ENCODE results near the gene GLS.

The GLS gene

DNA sequence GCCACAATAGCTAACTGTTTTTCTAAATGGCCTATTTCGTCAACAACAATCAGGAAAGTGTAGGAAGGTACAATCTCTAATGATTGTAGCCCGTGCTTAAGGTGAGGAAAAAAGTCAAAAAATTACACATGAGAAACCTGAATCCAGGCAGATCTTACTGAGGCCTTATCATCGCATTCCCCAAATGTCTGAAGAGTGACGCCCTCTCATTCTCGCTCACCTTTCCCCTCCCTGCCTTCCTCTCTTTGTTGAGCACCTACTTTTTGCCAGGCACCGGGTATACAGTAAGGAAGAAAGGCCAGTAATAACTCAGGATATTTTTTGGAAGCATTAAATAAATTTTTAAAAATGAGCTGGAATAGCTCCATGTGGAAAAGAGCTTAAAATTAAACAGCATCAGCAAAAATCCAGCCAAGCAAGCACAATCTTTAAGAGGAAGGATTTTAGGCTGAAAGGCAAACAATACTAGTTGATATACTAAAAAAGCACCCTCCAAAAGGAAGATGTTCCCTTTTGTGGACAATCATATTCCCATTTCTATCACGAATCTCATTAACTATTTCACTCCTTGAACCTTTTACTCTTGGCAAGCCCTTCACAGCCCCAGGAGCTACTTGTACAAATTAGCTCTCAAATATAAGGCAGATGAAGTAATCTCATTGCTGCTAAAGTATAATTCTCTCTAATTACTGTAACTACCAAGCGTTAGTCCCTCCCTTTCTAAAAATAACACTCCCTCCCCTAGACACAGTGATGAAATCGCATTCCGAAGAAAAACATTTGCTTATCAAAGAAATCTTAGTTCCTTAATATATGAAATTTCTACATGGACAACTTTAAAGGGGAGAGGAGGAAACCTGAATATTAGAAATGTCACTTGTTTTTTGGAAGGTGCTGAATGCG, 93.4 kb downstream of the GLS start:
- no peak for DNase-seq

DNA sequence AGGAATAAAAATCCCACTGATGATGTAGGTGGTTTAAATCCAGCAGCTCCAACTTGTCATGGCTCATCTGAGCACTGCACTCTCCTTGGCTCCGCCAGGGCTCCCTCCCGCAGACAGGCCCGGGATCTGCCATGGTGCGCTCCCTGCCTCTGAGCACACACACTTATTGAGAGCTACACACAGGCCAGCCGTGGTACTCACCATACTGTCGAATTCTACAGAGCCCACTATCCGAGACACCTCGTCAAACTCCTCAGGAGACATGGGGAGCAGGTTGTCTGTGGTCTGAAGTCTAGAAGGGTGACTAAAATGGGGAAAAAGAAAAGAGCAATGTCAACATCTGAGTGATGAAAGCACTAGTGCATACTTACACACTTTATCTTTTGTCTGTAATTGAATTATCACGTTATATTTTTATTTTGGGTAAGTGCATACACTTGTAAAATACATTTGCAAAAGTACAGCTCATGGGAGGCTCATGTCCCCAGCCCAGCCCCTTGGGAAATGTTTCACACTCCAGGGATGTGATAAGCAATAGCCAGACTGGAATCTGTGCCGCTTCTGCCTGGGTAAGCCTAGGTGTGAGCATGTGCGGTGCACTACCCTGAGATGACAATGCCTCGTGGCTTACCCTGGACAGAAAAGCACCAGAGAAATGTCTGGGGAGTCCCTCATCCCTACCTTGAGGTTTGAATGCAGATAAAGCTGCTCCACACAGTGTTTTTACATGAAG, 94.2 kb downstream of the GLS start:
- no peak for DNase-seq

DNA sequence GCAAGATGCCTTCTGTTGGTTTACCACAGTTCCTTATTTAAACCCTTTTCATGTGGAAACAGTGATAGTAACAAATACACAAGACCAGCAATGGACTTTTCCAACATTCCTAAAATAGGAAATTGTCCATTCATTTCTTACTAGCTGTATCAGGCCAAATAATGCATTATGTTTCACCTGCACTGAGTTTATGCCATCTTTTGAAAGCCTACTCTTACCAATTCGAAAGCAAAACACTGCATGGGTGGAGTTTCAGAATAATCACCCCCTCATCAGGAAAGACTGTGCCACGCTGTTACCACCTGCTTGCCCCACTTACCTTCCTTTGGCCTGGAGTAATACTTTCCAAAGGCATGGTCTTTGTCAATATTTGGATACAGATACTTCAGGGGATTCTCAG, 95.9 kb downstream of the GLS start:
- no peak for DNase-seq

DNA sequence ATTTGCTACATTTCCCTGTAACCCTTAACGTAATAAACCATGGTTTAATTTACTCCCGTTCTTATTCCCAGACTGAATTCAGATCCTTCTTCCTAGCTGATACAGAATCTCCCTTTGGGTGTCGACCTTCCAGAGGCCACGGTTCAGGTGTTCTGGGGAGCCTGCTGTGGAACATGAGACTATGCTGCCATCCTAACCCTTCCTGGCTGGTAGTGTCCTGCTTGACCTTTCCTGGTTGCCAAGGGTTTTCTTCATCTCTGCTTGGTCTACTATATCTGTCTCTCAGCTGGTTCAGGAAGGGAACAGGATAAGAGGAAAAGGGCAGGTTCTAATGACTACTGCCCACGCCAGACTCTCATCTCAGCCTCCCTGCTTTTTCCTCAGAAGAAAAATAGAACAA, 96.9 kb downstream of the GLS start:
- DNase-seq, result no peak

DNA sequence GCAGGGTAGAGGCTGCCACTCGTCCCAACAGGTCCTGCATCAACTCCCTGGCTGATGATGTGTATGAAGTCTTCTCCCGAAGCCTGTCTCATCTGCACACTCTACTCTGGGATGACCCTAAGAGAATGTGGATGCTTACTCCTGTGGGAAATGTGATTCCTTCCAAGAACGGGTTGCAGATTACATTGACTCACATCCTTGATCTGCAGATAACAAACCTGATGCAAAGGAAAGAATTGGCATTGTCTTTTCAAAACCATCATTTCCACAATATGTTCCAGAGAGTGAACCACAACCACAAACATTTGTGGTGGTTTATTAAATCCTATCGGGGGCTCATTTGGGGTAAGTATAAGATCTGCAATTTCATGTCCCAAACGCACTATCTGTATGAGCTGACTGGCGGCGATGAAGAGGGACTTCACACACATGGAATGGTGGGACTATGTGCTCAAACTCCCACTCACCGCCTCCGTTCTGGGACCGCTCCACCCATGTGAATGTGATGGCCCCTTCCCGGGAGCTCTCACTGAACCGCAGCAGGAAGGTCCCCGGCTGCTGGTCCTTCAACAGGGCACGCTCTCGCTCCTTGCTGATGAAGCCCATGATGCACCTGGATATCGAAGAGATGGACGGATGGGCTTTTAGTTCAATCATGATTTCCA, 97.9 kb downstream of the GLS start:
- DNase-seq, result no peak

DNA sequence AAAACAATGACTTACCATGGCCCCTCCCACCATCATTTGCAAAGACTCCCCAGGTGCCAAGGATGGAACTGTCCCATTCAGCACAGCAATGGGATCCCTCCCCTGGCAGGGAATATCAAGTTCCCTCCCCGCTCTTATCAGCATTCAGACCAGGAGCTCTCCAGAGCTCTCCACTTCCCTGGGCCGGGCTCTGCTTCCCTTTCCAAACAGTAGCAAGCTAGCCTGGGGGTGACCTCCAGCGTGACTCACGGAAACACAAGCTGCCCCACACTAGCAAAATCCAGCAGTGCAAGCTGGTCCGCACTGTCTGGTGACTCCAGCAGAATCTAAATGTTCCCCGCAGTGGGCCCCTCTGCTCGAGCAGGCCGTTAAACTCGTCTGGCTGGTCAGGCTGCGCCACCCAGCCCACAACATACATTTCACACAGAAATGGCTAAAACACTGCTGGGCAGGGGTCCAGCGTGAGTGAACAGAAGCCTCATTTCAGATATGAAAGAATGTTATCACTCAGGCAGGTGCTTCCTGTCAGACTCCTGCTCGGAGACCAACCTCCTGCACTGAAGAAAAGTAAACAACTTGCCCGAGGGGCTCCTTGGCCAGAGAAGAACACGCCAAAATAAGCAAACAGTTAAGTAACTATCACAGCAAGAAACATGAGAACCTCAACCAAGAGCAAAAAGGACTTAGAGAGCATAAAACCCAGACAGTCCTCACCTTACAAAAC, 99.4 kb downstream of the GLS start:
- peak; percentile 23 for DNase-seq

DNA sequence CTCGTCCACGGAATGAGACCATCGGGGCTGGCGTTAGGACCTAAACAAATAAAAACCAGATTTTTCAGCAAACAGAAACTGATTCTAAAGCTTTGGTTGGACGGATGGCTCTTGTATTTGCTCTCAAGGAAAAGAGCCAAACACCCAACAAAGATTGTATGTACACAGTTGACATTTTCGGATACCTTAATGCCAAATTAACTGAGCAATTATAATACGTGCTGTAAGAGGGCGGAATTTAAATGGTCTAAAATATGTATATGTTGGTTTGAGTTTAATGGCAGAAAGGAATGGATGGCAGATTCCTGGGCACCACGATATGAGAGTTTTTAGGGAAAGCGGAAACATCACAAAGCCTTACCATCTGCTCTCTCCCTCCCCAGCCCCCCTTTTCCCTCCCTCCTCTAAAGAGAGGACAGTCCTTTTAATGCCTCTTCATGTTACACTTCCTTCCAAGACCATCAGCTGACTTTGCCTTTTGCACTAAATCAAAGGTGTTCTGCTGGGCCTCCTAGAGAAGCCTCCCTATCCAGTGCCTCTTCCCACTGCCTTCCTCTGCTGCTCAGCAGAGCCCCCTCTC, 100.1 kb downstream of the GLS start:
- DNase-seq, result no peak

DNA sequence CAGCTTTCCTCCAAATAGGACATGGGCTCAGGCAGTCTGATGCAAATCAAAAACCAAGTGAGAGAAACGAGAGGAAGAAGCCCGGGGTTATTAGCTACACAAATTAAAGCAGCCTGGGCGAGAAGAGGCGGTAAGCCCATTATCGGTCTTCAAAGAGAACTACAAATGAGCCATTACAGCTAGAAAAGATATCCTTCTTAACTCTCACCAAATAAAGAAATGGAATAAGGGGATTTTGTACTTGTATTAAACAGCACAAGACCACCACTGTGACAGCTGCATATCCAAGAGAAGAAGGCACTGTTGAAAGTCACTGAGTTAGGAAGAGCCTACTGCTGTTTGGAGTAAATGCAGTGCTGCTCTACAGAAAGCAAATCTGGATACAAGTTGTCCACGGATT, 100.7 kb downstream of the GLS start:
- DNase-seq, result no peak

DNA sequence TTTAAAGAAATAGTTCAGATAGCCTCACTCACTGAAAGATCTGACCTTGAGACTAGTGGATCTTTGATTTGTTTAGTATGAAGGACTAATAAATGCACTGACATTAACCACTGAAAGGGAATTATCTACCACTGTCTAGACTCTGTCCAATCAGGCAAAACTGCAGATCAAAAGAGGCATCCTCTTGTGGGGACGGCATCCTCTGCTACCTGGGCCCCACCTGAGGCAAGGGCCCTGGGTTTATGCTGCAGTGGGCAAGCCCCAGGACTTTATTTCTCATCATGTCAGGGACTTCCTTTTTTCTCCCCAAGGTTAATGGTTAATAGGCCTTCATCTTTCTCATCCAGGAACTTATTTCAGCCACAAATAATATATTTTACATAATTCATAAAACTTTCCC, 101.1 kb downstream of the GLS start:
- no peak for DNase-seq

DNA sequence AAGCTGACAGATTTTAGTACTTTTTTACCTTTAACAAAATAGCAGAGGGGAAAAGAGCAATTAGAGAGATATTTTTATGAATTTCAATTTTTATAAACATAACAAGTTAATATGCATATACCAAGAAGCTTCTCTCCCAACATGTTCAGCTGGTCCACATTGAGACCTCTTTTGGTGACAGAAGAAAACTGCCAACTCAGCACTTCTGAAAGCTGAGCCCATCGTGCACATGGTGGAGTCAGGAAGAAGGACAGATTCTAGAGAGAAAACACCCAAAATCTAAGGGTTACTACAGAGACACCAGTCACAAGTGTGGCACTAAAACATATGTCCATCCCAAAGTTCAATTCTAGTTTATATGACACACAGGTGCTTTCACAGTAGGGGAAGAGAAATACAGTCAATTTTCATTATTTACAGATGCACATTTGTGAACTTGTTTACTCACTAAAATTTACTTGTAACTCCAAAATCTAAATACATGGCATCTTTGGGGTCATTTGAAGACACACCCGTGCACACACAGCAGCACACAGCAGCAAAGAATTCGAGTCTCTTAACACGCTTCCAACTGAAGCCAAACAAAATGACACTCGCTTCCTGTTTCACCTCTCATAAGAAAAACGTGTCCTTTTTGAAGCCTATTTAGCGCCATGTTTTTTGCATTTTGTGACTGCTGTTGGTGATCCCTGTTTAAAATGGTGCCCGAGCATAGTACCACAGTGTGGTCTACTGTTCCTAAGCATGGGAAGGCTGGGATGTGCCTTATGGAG, 101.8 kb downstream of the GLS start:
- DNase-seq, result no peak

DNA sequence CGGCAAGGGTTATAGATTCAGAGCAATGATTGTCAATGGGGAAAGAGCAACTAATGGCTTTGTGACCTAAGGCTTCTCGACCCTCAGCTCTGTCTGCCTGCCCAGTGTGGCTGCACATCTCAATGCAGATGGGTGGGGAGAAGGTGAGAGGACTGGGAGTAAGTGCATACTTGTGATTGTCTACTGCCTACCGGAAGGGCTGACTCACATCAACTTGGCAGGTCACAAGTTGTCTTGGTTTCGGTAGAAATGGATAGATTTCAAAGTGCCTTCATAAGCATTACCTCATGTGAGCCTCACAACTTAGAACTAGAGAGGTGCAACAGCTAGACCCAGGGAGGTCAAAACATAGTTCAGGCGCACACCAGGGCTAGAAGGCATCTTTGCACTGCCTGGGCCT, 104.0 kb downstream of the GLS start:
- no peak for DNase-seq

DNA sequence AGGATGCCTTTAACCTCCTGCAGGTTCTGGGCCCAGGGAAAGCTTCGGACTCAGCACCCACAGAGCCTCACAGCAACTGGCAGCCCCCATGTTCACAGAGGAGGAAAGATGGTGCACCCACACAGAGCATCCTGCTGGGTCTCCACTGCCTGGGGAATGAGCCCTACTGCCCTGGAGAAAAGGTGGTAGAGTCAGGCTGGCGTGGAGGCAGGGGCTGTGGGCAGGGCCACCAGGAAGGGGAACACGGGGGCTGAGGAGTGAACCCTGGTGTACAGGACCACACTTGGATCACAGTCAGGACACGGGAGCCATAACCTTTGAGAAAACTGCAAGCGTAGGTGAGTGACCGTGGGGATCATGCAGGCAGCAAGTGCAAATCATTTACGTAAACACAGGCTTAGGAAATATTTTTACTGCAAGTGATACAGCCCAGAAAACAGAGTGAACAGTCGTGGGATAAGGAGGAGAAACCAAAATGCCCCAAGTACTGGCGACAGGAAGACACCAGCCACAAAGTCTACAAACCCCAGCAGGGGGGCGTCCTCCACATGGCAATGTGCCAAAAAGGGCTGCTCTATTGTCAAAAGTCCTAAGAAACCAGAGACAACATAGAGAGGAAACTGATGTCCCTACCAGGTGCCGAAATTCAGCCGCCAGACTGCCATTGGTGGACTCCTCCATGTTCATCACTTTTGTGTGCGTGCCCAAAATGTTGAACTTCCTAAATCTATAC, 105.8 kb downstream of the GLS start:
- no peak for DNase-seq

DNA sequence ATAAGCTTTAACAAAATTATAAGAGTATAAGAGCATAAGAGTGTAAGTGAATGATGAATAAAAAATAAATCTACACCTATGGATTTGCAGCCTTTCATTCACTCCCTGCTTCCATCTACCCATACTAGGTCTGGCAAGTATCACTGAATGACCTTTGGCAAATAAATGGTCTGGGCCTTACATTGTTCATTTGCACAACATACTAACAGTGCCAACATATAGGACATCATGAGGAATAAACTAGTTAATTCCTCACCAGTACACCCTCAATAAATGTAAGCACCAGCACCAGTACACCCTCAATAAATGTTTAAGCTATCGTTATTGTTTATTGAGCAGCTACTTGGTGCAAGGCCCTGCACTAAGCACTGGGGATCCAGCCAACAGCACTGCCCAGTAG, 106.5 kb downstream of the GLS start:
- DNase-seq, result no peak

DNA sequence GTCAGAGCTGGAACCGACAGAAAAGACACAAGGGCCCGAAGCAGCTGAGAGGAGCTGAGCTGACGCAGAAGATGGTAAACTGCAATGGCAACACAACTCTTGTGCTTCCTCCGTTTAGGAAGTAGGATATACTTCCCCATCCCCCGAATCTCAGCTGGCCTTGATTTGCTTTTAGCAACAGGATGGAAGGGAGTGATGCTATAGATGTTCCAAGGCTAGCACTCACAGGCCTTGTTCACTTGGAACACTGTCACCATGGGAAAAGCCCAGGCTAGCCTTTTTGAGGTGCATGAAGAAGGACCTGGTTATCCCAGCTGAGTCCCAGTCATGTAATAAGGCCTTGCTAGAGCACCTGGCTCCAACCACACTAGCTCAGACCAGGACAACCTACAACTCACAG, 107.3 kb downstream of the GLS start:
- no peak for DNase-seq

DNA sequence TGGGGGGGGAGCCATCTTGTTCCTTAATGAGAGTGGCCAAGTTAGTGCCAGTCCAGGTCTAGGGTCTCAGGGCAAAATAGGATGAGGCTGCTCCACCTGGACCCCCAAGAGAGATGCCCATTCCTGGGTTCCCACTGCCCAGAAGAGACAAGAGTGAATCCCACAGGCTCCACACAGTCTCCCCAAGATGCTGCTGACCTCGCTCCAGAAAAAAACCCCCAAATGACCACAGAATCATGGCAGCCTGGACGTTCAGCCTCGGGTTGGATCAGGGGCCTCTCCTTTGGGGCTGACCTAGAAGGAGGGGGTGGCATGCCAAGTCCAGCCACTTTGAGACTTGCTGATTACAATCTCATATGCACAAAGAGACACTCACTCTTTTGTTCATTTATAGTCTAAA, 108.3 kb downstream of the GLS start:
- no peak for DNase-seq

DNA sequence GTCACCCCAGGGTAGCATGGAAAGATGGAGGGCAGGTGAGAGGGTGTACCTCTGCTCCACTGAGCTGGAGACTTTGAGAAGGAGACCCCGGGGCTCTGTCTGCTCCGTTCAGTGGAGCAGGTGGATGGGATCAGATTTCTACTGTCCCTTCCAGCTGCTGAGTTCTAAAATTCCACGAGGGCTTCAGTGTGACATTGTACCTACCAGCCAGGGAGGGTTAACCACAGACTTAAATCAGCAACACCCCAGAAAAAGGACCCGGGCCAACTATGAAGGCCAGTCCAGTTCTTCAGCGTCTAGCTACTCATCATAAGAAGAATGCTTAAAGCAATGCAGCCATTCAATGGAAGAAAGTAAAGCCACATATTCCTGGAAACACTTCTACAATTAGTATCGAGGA, 109.5 kb downstream of the GLS start:
- no peak for DNase-seq

DNA sequence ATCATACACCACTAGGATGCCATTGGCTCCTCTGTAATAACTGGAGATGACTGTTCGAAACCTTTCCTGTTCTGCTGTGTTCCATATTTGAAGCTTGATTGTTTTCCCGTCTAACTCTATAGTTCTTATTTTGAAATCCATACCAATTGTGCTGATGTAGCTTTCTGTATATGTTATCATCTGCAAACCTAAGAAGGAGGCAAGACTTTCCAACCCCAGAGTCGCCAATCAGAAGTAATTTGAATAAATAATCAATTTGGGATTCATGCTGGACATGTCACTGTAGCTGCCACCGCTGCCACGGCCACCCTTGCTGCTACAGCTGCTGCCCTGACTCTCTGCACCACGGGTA, 112.6 kb downstream of the GLS start:
- no peak for DNase-seq

DNA sequence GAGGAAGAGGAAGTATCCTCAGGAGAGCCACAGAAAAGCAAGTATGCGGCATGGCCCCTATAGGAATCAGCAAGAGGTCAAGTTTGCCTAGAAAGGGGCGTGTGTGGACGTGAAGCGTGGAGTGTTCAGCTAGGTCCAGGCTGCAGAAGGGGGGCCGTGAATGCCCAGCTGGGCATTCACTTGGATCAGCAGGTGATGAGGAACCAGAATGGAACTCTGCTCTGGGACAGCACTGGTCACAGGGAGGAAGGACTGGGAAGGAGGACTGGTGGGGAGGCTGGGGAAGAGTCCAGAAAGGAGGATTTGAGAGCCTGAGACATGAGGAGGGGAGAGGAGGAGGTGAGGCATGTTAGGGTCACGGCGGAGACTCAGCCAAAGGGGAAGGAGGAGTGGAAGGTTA, 113.5 kb downstream of the GLS start:
- DNase-seq, result no peak

DNA sequence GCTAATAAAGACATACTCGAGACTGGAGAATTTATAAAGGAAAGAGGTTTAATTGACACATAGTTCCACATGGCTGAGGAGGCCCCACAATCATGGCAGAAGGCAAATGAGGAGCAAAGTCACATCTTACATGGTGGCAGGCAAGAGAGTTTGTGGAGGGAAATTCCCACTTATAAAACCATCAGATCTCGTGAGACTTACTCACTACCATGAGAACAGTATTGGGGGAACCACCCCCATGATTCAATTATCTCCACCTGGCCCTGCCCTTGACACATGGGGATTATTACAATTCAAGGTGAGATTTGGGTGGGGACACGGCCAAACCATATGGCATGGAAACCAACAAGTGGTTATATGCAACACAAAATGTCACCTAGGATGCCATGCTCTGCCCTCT, 114.7 kb downstream of the GLS start:
- DNase-seq, result peak; percentile 36

DNA sequence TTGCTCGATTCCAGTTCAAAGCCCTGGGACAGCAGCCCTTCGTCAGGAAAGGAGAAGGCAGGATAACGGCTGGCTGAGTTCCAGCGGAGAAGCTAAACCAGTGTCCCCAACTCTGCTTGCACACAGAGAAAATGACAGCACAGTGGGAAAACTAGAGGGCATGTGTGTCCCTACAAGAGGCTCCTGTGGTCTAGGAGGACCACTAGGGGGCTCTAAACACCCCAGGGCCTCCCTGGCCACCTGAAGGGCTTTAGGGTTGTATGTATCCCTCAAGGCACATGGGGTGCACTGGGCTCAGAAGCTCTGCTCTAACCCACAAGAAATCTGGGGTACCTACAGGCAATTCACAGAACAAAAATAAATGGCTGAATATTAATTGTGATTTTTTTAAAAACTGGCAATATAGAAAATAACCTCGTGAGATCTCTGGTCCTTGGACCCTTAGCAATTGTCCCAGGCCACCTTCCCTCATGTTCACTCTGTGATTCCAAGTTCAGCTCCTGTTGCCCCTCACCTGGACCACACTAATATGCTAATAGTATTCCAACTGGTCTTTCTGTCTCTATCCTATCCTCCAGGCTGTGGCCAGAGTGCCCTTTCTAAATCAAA, 115.8 kb downstream of the GLS start:
- DNase-seq, result no peak

DNA sequence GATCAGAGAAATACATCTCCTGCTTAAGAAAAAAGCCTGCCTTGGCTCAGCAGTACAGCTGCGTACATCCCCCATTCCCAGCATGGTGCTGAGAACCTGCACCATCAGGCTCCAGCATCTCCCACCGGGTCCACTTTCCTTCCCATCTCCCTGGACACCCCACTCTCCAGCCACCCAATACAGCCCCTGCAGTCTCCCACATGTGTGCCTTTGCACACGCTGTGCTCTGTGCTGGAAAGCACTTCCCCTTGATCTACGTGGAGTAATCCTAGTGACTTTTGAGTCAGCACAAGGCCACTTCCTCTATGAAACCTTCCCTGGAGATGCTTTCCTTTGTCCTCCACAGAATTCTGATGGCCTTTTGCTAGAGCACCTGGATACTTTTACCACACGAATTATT, 116.3 kb downstream of the GLS start:
- peak; percentile 83 for DNase-seq
